ENCODE results near the gene HDAC11. TPM values are rescaled to one million over a fixed set of nuclear protein-coding genes. Genes with fewer than 3 reads are reported as not detected.
"Not testable (repeated sequence)": the region's sequence is repeated elsewhere in the genome, so short reads cannot be mapped to it uniquely, and the experiment has no call there.

HDAC11 gene
- total RNA-seq, 3 donors from 2014 or later = 14.2 to 21.7 (median 14.4) TPM

GRCh38 chr3:13483988-13484695, 4.0 kb downstream of the HDAC11 start:
- no peak for DNase-seq (ENCODE audit: low spot score in 2 of 2)
- TF ChIP-seq POLR2A (IDR thresholded peaks at IDR 0.05) = no peak
- TF ChIP-seq, protein P1, sequence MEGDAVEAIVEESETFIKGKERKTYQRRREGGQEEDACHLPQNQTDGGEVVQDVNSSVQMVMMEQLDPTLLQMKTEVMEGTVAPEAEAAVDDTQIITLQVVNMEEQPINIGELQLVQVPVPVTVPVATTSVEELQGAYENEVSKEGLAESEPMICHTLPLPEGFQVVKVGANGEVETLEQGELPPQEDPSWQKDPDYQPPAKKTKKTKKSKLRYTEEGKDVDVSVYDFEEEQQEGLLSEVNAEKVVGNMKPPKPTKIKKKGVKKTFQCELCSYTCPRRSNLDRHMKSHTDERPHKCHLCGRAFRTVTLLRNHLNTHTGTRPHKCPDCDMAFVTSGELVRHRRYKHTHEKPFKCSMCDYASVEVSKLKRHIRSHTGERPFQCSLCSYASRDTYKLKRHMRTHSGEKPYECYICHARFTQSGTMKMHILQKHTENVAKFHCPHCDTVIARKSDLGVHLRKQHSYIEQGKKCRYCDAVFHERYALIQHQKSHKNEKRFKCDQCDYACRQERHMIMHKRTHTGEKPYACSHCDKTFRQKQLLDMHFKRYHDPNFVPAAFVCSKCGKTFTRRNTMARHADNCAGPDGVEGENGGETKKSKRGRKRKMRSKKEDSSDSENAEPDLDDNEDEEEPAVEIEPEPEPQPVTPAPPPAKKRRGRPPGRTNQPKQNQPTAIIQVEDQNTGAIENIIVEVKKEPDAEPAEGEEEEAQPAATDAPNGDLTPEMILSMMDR (IDR thresholded peaks at IDR 0.05) = no peak
- no peak for TF ChIP-seq POLR2AphosphoS5 (IDR thresholded peaks at IDR 0.05)
- H3K36me3 ChIP-seq = no peaks in the 10 kb centered on the region
- intact Hi-C loops (cut with DNase I; ENCODE audit: low total_unique reads) = no loop called here
- peaks cover 6 to 11% of the 10 kb centered on the region in 2 donors for H3K4me1 ChIP-seq
- H3K9me3 ChIP-seq = no peaks in the 10 kb centered on the region
- H3K27me3 ChIP-seq = no peaks in the 10 kb centered on the region
- H3K4me3 ChIP-seq = no peak overlapping the region
- H3K27ac ChIP-seq = peak overlapping the region; percentile 84

- Histone ChIP-seq H3K9me3 (no peaks in the 10 kb centered on the region), H3K4me3 (no peak overlapping the region), H3K27ac (peak overlapping the region; percentile 84), H3K36me3 (no peaks in the 10 kb centered on the region), H3K27me3 (no peaks in the 10 kb centered on the region), H3K4me1 (peaks cover 5 to 11% of the 10 kb centered on the region in 2 donors)
- TF ChIP-seq POLR2AphosphoS5 (IDR thresholded peaks at IDR 0.05) (peak in 1 of 3 donors; percentile 12), POLR2A (IDR thresholded peaks at IDR 0.05) (no peak)
- TF ChIP-seq, protein P1 (IDR thresholded peaks at IDR 0.05) = no peak
- DNase-seq (ENCODE audit: low spot score in 2 of 2) = peak; percentile 67 to 76
- intact Hi-C loops (cut with DNase I; ENCODE audit: low total_unique reads) = no loop called here
Measured at GRCh38 chr3:13484851-13485590, 4.9 kb downstream of the HDAC11 start.

DNA sequence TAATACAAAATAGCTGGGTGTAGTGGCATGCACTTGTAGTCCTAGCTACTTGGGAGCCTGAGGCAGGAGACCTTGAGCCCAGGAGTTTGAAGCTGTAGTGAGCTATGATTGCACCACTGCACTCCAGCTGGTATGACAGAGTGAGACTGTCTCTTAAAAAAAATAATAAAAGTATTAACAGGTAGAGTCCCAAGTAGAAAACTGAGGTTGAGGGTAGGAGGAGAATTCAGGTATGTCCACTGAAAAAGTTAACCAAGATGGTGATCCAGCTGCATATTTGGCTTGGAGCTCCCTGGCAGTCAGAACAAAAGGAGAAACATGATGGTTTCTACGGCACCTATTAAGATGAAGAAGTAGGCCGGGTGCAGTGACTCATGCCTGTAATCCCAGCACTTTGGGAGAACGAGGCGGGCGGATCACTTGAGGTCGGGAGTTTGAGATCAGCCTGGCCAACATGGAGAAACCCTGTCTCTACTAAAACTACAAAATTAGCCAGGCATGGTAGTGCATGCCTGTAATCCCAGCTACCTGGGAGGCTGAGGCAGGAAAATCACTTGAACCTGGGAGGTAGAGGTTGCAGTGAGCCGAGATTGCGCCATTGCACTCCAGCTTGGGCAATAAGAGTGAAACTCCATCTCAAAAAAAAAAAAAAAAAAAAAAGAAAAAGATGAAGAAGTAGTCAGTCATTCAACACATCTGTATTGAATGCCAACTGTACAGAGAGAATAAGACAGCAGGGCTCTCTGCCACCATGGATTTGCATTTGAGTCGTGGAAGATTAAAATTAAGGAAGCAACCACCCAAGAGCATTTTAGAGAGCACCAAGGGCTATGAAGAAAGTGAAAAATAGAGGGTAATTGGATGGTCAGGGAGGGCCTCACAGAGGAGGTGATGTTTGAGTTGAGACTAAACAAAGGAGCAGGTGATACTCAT, 5.8 kb downstream of the HDAC11 start:
- H3K9me3 ChIP-seq; H3K4me3 ChIP-seq; DNase-seq (ENCODE audit: low spot score in 2 of 2); intact Hi-C loops (cut with DNase I; ENCODE audit: low total_unique reads); H3K27me3 ChIP-seq; H3K36me3 ChIP-seq: not testable (repeated sequence)
- H3K4me1 ChIP-seq = peaks cover 5 to 11% of the 10 kb centered on the region in 2 donors
- peak overlapping the region; percentile 84 for H3K27ac ChIP-seq

- H3K27me3 ChIP-seq = no peaks in the 10 kb centered on the region
- no peak for DNase-seq (ENCODE audit: low spot score in 2 of 2)
- TF ChIP-seq, protein P1 (IDR thresholded peaks at IDR 0.05) = no peak
- no peak for TF ChIP-seq POLR2AphosphoS5 (IDR thresholded peaks at IDR 0.05)
- TF ChIP-seq POLR2A (IDR thresholded peaks at IDR 0.05) = no peak
- H3K4me1 ChIP-seq = peaks cover 5 to 11% of the 10 kb centered on the region in 2 donors
- H3K27ac ChIP-seq = no peak overlapping the region
- intact Hi-C loops (cut with DNase I; ENCODE audit: low total_unique reads) = no loop called here
- H3K9me3 ChIP-seq = no peaks in the 10 kb centered on the region
- H3K36me3 ChIP-seq = no peaks in the 10 kb centered on the region
- no peak overlapping the region for H3K4me3 ChIP-seq
Measured at GRCh38 chr3:13487403-13487802, 7.3 kb downstream of the HDAC11 start.

- Histone ChIP-seq H3K4me3 (no peak overlapping the region), H3K9me3 (no peaks in the 10 kb centered on the region), H3K27ac (no peak overlapping the region), H3K27me3 (no peaks in the 10 kb centered on the region), H3K36me3 (no peaks in the 10 kb centered on the region), H3K4me1 (peaks cover 0 to under 1% of the 10 kb centered on the region in 2 donors)
- TF ChIP-seq, protein P1 (IDR thresholded peaks at IDR 0.05) = no peak
- TF ChIP-seq POLR2A (IDR thresholded peaks at IDR 0.05) (no peak), POLR2AphosphoS5 (IDR thresholded peaks at IDR 0.05) (no peak)
- no peak for DNase-seq (ENCODE audit: low spot score in 2 of 2)
- intact Hi-C loops (cut with DNase I; ENCODE audit: low total_unique reads) = no loop called here
Measured at GRCh38 chr3:13491206-13491974, 11.3 kb downstream of the HDAC11 start.
